Breast epithelium (tissue), 3 donors: ENCODE results near the gene SDR9C7.

Source experiments
- POLR2A ChIP-seq: fragments of 450-650 bp; IDR thresholded peaks from one replicate; pipeline ENCODE4 v1.6.1; 2016; ENCODE audit warnings: antibody characterized with exemption, mild to moderate bottlenecking, moderate library complexity
- POLR2AphosphoS5 ChIP-seq, 3 donors: sonication (generic); formaldehyde crosslinking; IDR thresholded peaks; one replicate each; pipeline ENCODE4 v1.6.1; 2017; ENCODE audit warnings: antibody characterized with exemption in 3 of 3
- TF ChIP-seq, protein P1 (sequence below), 3 donors: fragments of 450-650 bp; IDR thresholded peaks; one replicate each; pipeline ENCODE4 v1.5.1; 2016 to 2017; ENCODE audit warnings: antibody characterized with exemption in 3 of 3, mild to moderate bottlenecking in 3 of 3, moderate library complexity in 3 of 3

DNA sequence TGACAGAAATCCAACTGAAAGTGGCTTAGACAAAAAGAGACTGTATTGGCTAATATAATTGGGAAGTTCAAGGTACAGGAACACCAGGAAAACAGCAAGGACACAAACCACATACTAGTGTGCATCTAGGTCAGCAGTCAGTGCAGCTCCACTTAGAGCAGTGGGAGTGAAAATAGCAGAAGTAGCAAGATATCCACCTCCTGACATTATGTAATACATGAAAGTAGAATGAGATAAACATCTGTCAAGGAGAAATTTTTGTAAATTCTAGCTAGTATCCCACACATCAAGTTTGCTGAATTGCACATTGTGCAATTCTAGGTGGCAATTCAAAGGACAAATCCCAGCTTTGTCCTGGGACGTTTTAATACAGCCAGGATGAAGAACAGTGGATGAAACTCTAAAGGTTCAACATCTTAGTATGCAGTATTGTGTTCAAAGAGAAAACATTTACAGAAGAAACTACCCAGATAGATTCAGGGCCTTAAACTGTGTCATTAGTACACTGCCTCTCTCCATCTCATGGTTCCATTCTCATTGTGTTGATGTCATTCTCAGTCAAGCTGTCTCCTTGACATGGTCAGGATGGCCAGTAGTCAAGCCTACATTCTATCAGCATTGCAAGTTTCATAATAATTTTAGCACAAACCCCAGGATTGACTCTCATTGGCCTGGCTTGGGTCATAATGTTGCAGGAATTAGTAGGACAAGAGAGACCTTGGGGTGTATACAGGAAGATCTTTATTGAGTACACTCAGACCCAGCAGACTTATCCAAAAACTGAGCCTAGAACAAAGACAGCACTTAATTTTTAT, 56.8 kb downstream of the SDR9C7 start:
- TF ChIP-seq, protein P1, sequence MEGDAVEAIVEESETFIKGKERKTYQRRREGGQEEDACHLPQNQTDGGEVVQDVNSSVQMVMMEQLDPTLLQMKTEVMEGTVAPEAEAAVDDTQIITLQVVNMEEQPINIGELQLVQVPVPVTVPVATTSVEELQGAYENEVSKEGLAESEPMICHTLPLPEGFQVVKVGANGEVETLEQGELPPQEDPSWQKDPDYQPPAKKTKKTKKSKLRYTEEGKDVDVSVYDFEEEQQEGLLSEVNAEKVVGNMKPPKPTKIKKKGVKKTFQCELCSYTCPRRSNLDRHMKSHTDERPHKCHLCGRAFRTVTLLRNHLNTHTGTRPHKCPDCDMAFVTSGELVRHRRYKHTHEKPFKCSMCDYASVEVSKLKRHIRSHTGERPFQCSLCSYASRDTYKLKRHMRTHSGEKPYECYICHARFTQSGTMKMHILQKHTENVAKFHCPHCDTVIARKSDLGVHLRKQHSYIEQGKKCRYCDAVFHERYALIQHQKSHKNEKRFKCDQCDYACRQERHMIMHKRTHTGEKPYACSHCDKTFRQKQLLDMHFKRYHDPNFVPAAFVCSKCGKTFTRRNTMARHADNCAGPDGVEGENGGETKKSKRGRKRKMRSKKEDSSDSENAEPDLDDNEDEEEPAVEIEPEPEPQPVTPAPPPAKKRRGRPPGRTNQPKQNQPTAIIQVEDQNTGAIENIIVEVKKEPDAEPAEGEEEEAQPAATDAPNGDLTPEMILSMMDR (IDR thresholded peaks at IDR 0.05), result no peak
- TF ChIP-seq POLR2A (no peak), POLR2AphosphoS5 (IDR thresholded peaks at IDR 0.05) (no peak)
